ENCODE data around the gene DDX23. TPM values are rescaled to one million over a fixed set of nuclear protein-coding genes. Genes with fewer than 3 reads are reported as not detected.
A peak's percentile ranks its signal among the peaks of the same experiment; 100 is the strongest.
"Not testable (repeated sequence)": the region's sequence is repeated elsewhere in the genome, so short reads cannot be mapped to it uniquely, and the experiment has no call there.

DDX23 gene
- total RNA-seq, 2 donors from 2014 or later, result 98.5 to 108 TPM

DNA sequence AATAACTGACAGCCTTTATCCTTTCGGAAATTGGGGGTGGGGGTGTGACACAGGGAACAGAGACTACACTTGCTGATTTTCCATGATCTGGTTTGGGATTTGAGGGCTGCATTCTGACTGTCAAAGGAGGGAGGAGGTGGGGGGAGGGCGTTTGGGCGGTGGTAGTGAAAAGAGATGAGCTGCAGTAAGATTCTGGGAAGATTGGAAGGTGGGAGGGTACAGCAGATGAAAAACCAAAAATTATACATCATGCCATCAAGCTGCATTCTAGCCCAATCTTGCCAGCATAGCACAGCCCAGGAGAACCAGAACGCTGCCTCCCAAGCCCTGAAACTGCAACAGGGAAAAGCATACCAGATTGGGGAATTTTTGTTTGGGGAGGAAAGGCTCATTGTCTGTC lies 11.3 kb upstream of the DDX23 start:
- Histone ChIP-seq H3K9me3 (ENCODE audit: control insufficient read depth, low read length) (no peaks in the 10 kb centered on the region), H3K27me3 (ENCODE audit: control insufficient read depth, insufficient read depth, low read length, poor library complexity, severe bottlenecking) (no peaks in the 10 kb centered on the region), H3K36me3 (ENCODE audit: control insufficient read depth, insufficient read depth, low read length) (no peaks in the 10 kb centered on the region), H3K4me1 (ENCODE audit: control insufficient read depth, insufficient read depth, low read length) (peaks cover 2% of the 10 kb centered on the region), H3K9ac (ENCODE audit: extremely low read depth, low read length, poor library complexity, severe bottlenecking) (no peak overlapping the region), H3K27ac (ENCODE audit: low read depth, low read length) (peak overlapping the region; percentile 86), H3K4me3 (ENCODE audit: low read length) (peak overlapping the region; percentile 11)
- peaks cover 33% of the 10 kb centered on the region for H3K4me1 Mint-ChIP-seq
- 69 to 81% methylated on average over 2 to 4 of the region's 4 CpGs for WGBS, 2 experiments (ENCODE audit: insufficient coverage in 1 of 2, insufficient read length in 1 of 2)
- TF ChIP-seq, protein P1, sequence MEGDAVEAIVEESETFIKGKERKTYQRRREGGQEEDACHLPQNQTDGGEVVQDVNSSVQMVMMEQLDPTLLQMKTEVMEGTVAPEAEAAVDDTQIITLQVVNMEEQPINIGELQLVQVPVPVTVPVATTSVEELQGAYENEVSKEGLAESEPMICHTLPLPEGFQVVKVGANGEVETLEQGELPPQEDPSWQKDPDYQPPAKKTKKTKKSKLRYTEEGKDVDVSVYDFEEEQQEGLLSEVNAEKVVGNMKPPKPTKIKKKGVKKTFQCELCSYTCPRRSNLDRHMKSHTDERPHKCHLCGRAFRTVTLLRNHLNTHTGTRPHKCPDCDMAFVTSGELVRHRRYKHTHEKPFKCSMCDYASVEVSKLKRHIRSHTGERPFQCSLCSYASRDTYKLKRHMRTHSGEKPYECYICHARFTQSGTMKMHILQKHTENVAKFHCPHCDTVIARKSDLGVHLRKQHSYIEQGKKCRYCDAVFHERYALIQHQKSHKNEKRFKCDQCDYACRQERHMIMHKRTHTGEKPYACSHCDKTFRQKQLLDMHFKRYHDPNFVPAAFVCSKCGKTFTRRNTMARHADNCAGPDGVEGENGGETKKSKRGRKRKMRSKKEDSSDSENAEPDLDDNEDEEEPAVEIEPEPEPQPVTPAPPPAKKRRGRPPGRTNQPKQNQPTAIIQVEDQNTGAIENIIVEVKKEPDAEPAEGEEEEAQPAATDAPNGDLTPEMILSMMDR (conservative IDR thresholded peaks at IDR 0.05), result no peak
- H3K27me3 Mint-ChIP-seq (ENCODE audit: insufficient read depth), result peaks cover 2% of the 10 kb centered on the region
- H3K36me3 Mint-ChIP-seq (ENCODE audit: low read depth), result peaks cover 24% of the 10 kb centered on the region
- peak overlapping the region; percentile 90 for H3K4me3 Mint-ChIP-seq
- no peak for DNase-seq
- no peaks in the 10 kb centered on the region for H3K9me3 Mint-ChIP-seq
- H3K27ac Mint-ChIP-seq, result no peak overlapping the region

DNA sequence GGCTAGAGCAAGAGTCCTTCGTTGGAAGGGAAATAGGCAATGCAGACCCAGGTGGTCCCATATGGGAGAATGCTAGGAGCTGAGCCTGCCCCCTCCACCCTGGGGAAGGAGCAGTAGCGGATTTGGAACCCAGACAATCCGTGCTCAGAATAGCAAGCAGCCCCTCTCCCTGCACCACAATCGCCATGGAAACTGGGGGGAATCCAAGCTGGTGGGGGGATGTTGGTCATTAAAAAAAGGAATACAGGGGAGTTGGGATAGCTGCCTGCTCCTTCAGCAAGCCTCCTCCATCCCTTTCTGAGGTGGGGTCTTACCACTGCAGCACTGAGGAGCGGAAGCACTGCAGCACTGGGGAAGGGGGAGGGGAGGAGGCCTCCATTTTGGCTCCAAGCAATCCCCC lies 10.8 kb upstream of the DDX23 start:
- H3K36me3 Mint-ChIP-seq (ENCODE audit: low read depth), result peaks cover 25% of the 10 kb centered on the region
- WGBS, 2 experiments (ENCODE audit: insufficient coverage in 1 of 2, insufficient read length in 1 of 2), result 40 to 85% methylated on average over 1 to 4 of the region's 5 CpGs
- Histone ChIP-seq H3K4me3 (ENCODE audit: low read length) (no peak overlapping the region), H3K4me1 (ENCODE audit: control insufficient read depth, insufficient read depth, low read length) (peaks cover 2% of the 10 kb centered on the region), H3K27ac (ENCODE audit: low read depth, low read length) (peak overlapping the region; percentile 86), H3K9ac (ENCODE audit: extremely low read depth, low read length, poor library complexity, severe bottlenecking) (no peak overlapping the region), H3K9me3 (ENCODE audit: control insufficient read depth, low read length) (no peaks in the 10 kb centered on the region), H3K27me3 (ENCODE audit: control insufficient read depth, insufficient read depth, low read length, poor library complexity, severe bottlenecking) (no peaks in the 10 kb centered on the region), H3K36me3 (ENCODE audit: control insufficient read depth, insufficient read depth, low read length) (no peaks in the 10 kb centered on the region)
- peaks cover 33% of the 10 kb centered on the region for H3K4me1 Mint-ChIP-seq
- H3K27ac Mint-ChIP-seq, result no peak overlapping the region
- H3K27me3 Mint-ChIP-seq (ENCODE audit: insufficient read depth), result peaks cover 2% of the 10 kb centered on the region
- no peak overlapping the region for H3K4me3 Mint-ChIP-seq
- DNase-seq, result no peak
- TF ChIP-seq, protein P1 (conservative IDR thresholded peaks at IDR 0.05), result no peak
- H3K9me3 Mint-ChIP-seq, result no peaks in the 10 kb centered on the region

- Histone ChIP-seq H3K9ac (ENCODE audit: extremely low read depth, low read length, poor library complexity, severe bottlenecking) (no peak overlapping the region), H3K27me3 (ENCODE audit: control insufficient read depth, insufficient read depth, low read length, poor library complexity, severe bottlenecking) (no peaks in the 10 kb centered on the region), H3K4me1 (ENCODE audit: control insufficient read depth, insufficient read depth, low read length) (peaks cover 2% of the 10 kb centered on the region), H3K4me3 (ENCODE audit: low read length) (no peak overlapping the region), H3K36me3 (ENCODE audit: control insufficient read depth, insufficient read depth, low read length) (no peaks in the 10 kb centered on the region), H3K27ac (ENCODE audit: low read depth, low read length) (no peak overlapping the region), H3K9me3 (ENCODE audit: control insufficient read depth, low read length) (no peaks in the 10 kb centered on the region)
- TF ChIP-seq, protein P1 (conservative IDR thresholded peaks at IDR 0.05), result no peak
- H3K9me3 Mint-ChIP-seq, result no peaks in the 10 kb centered on the region
- peaks cover 2% of the 10 kb centered on the region for H3K27me3 Mint-ChIP-seq (ENCODE audit: insufficient read depth)
- 85% methylated on average over 2 of the region's 2 CpGs; no CpG with 5 or more reads in 1 of the 2 experiments for WGBS, 2 experiments (ENCODE audit: insufficient coverage in 1 of 2, insufficient read length in 1 of 2)
- H3K27ac Mint-ChIP-seq, result no peak overlapping the region
- peaks cover 25% of the 10 kb centered on the region for H3K36me3 Mint-ChIP-seq (ENCODE audit: low read depth)
- DNase-seq, result no peak
- no peak overlapping the region for H3K4me3 Mint-ChIP-seq
- H3K4me1 Mint-ChIP-seq, result peaks cover 26% of the 10 kb centered on the region
Observed at GRCh38 chr12:48861111-48861510, 9.1 kb upstream of the DDX23 start.

- not testable (repeated sequence) for DNase-seq; H3K27me3 ChIP-seq (ENCODE audit: control insufficient read depth, insufficient read depth, low read length, poor library complexity, severe bottlenecking); H3K27me3 Mint-ChIP-seq (ENCODE audit: insufficient read depth); H3K4me3 ChIP-seq (ENCODE audit: low read length); H3K27ac Mint-ChIP-seq; H3K9me3 ChIP-seq (ENCODE audit: control insufficient read depth, low read length); H3K4me1 ChIP-seq (ENCODE audit: control insufficient read depth, insufficient read depth, low read length); H3K9ac ChIP-seq (ENCODE audit: extremely low read depth, low read length, poor library complexity, severe bottlenecking); H3K9me3 Mint-ChIP-seq; H3K27ac ChIP-seq (ENCODE audit: low read depth, low read length); H3K36me3 ChIP-seq (ENCODE audit: control insufficient read depth, insufficient read depth, low read length); H3K4me3 Mint-ChIP-seq
- whole genome bisulfite sequencing, 2 experiments (ENCODE audit: insufficient coverage in 1 of 2, insufficient read length in 1 of 2), result 93 to 100% methylated on average over 2 to 5 of the region's 5 CpGs
- H3K36me3 Mint-ChIP-seq (ENCODE audit: low read depth), result peaks cover 25% of the 10 kb centered on the region
- H3K4me1 Mint-ChIP-seq, result peaks cover 22% of the 10 kb centered on the region
Observed at GRCh38 chr12:48860236-48860635, 8.3 kb upstream of the DDX23 start.

All from endodermal cell (in vitro differentiated cells).